NCI-H128 (cell line): Measurements from ENCODE around the gene TMEM170B.

ENCODE experiments used
- DNase-seq: peaks from one replicate; lab custom pipeline; 2025; ENCODE audit not compliant: unreplicated experiment; lab: John Stamatoyannopoulos, UW

The TMEM170B gene

GRCh38 chr6:11613858-11614257, 76.3 kb downstream of the TMEM170B start:
- no peak for DNase-seq

GRCh38 chr6:11614534-11615213, 77.1 kb downstream of the TMEM170B start:
- DNase-seq: no peak

- no peak for DNase-seq
Observed at GRCh38 chr6:11615214-11615602, 77.7 kb downstream of the TMEM170B start.

- no peak for DNase-seq
Observed at GRCh38 chr6:11616200-11616611, 78.7 kb downstream of the TMEM170B start.

- no peak for DNase-seq
Observed at GRCh38 chr6:11618533-11618932, 81.0 kb downstream of the TMEM170B start.

- DNase-seq: no peak
Observed at GRCh38 chr6:11621119-11621518, 83.6 kb downstream of the TMEM170B start.

GRCh38 chr6:11622156-11622555, 84.6 kb downstream of the TMEM170B start:
- no peak for DNase-seq

GRCh38 chr6:11623272-11623671, 85.7 kb downstream of the TMEM170B start:
- no peak for DNase-seq

- DNase-seq: no peak
Observed at GRCh38 chr6:11625302-11625701, 87.8 kb downstream of the TMEM170B start.

GRCh38 chr6:11626356-11626755, 88.8 kb downstream of the TMEM170B start:
- no peak for DNase-seq

- DNase-seq: no peak
Observed at GRCh38 chr6:11628562-11628961, 91.0 kb downstream of the TMEM170B start.

GRCh38 chr6:11631008-11631407, 93.5 kb downstream of the TMEM170B start:
- DNase-seq: no peak

GRCh38 chr6:11631539-11631938, 94.0 kb downstream of the TMEM170B start:
- no peak for DNase-seq

GRCh38 chr6:11632231-11632630, 94.7 kb downstream of the TMEM170B start:
- DNase-seq: no peak

- DNase-seq: no peak
Observed at GRCh38 chr6:11632795-11633511, 95.4 kb downstream of the TMEM170B start.
